ENCODE results near the gene CDK5RAP3. TPM values are rescaled to one million over a fixed set of nuclear protein-coding genes. Genes with fewer than 3 reads are reported as not detected.
A peak's percentile ranks its signal among the peaks of the same experiment; 100 is the strongest.

CDK5RAP3 gene
- total and polyA plus RNA-seq, 12 donors, result 42.8 to 733 (median 111) TPM

GRCh38 chr17:47945529-47946508 lies 25.1 kb upstream of the CDK5RAP3 start:
- Histone ChIP-seq H3K4me1 (replicated peaks in 1 of 2) (peaks cover 35 to 64% of the 10 kb centered on the region in 2 donors), H3K4me3 (no peak overlapping the region), H3K27ac (peak overlapping the region in 4 of 5 donors; percentile 14 to 82 (median 64)), H3K9me3 (replicated peaks in 1 of 3) (no peaks in the 10 kb centered on the region), H3K27me3 (no peaks in the 10 kb centered on the region), H3K36me3 (replicated peaks in 1 of 2) (peaks cover 0 to 14% of the 10 kb centered on the region in 2 donors)
- DNase-seq, result peak in 5 of 7 donors; percentile 51 to 63 (median 60)
- 59 to 85% (median 65%) methylated on average over 7 to 10 of the region's 10 CpGs for WGBS, 4 donors
- intact Hi-C loops (cut with DNase I), result no loop called here
- no peak for TF ChIP-seq POLR2A (IDR thresholded peaks at IDR 0.05)
- no peak for TF ChIP-seq CTCF (IDR thresholded peaks at IDR 0.05)

GRCh38 chr17:47946516-47946915 lies 24.4 kb upstream of the CDK5RAP3 start:
- Histone ChIP-seq H3K9me3 (replicated peaks in 1 of 3) (no peaks in the 10 kb centered on the region), H3K27ac (peak overlapping the region in 4 of 5 donors; percentile 14 to 82 (median 64)), H3K36me3 (replicated peaks in 1 of 2) (peaks cover 0 to 14% of the 10 kb centered on the region in 2 donors), H3K4me1 (replicated peaks in 1 of 2) (peaks cover 31 to 62% of the 10 kb centered on the region in 2 donors), H3K4me3 (no peak overlapping the region), H3K27me3 (no peaks in the 10 kb centered on the region)
- intact Hi-C loops (cut with DNase I), result no loop called here
- peak in 1 of 7 donors; percentile 28 for DNase-seq
- no peak for TF ChIP-seq POLR2A (IDR thresholded peaks at IDR 0.05)
- 88 to 96% (median 89%) methylated on average over 6 of the region's 6 CpGs; no CpG with 5 or more reads in 1 of the 4 donors for WGBS, 4 donors

- H3K4me1 ChIP-seq (replicated peaks in 1 of 2), result peaks cover 31 to 60% of the 10 kb centered on the region in 2 donors
- 18 to 26% (median 20%) methylated on average over 2 of the region's 2 CpGs for WGBS, 4 donors
- no peaks in the 10 kb centered on the region for H3K9me3 ChIP-seq (replicated peaks in 1 of 3)
- intact Hi-C loops (cut with DNase I), result no loop called here
- peak; percentile 81 to 96 (median 88) for DNase-seq
- H3K27ac ChIP-seq, result peak overlapping the region in 4 of 5 donors; percentile 14 to 82 (median 64)
- no peak for TF ChIP-seq POLR2A (IDR thresholded peaks at IDR 0.05)
- peak; percentile 61 to 77 (median 71) for TF ChIP-seq CTCF (IDR thresholded peaks at IDR 0.05)
- H3K4me3 ChIP-seq, result no peak overlapping the region
- no peaks in the 10 kb centered on the region for H3K27me3 ChIP-seq
- H3K36me3 ChIP-seq (replicated peaks in 1 of 2), result peaks cover 0 to 14% of the 10 kb centered on the region in 2 donors
Measured at GRCh38 chr17:47946929-47947397, 23.9 kb upstream of the CDK5RAP3 start.

- WGBS, 4 donors, result 21 to 33% (median 26%) methylated on average over 5 of the region's 5 CpGs
- intact Hi-C loops (cut with DNase I), result no loop called here
- Histone ChIP-seq H3K27ac (peak overlapping the region; percentile 15 to 90 (median 70)), H3K27me3 (no peaks in the 10 kb centered on the region), H3K36me3 (replicated peaks in 1 of 2) (peaks cover 0 to 14% of the 10 kb centered on the region in 2 donors), H3K4me3 (peak overlapping the region in 1 of 4 donors; percentile 39), H3K4me1 (replicated peaks in 1 of 2) (peaks cover 25 to 46% of the 10 kb centered on the region in 2 donors), H3K9me3 (replicated peaks in 1 of 3) (no peaks in the 10 kb centered on the region)
- TF ChIP-seq CTCF (IDR thresholded peaks at IDR 0.05) (no peak), POLR2A (IDR thresholded peaks at IDR 0.05) (peak in 1 of 2 donors; percentile 28)
- DNase-seq, result peak; percentile 51 to 87 (median 77)
Measured at GRCh38 chr17:47948706-47949196, 22.2 kb upstream of the CDK5RAP3 start.
